Neural cell (in vitro differentiated cells): ENCODE results near the gene C1orf226. TPM values are rescaled to one million over a fixed set of nuclear protein-coding genes. Genes with fewer than 3 reads are reported as not detected.

Experiments used
- H2AFZ ChIP-seq: fragments of 200-600, 300-800 bp; sonication (generic), shearing (Covaris generic); 2 replicates; pipeline ENCODE4 v1.6.0; 2014; ENCODE audit warnings: low read depth, mild to moderate bottlenecking, antibody characterized with exemption, low read length, moderate library complexity
- H3F3A ChIP-seq: fragments of 200-600 bp; shearing (Covaris generic); 2 replicates; pipeline ENCODE4 v1.6.1; 2016; ENCODE audit warnings: mild to moderate bottlenecking, moderate library complexity, mixed read lengths, antibody characterized with exemption, low read length; ENCODE audit not compliant: insufficient read depth, poor library complexity, severe bottlenecking
- H3K27ac ChIP-seq: fragments of 200-600, 300-800 bp; sonication (generic), shearing (Covaris generic); 2 replicates; pipeline ENCODE4 v1.5.1; 2014; ENCODE audit warnings: mild to moderate bottlenecking, low read length, moderate library complexity
- H3K27me3 ChIP-seq: fragments of 300-800, 200-600 bp; sonication (generic), shearing (Covaris generic); 2 replicates; pipeline ENCODE4 v1.6.0; 2014; ENCODE audit warnings: mild to moderate bottlenecking, low read depth, low read length, moderate library complexity; ENCODE audit not compliant: insufficient read depth
- H3K36me3 ChIP-seq: fragments of 300-800, 200-600 bp; sonication (generic), shearing (Covaris generic); 2 replicates; pipeline ENCODE4 v1.5.1; 2014; ENCODE audit warnings: mild to moderate bottlenecking, antibody characterized with exemption, low read length, moderate library complexity; ENCODE audit not compliant: insufficient read depth
- H3K4me2 ChIP-seq: fragments of 300-800, 200-600 bp; sonication (generic), shearing (Covaris generic); 2 replicates; pipeline ENCODE4 v1.6.0; 2014; ENCODE audit warnings: mild to moderate bottlenecking, low read length
- H3K4me3 ChIP-seq: fragments of 300-800, 200-600 bp; sonication (generic), shearing (Covaris generic); 2 replicates; pipeline ENCODE4 v1.5.1; 2014; ENCODE audit warnings: mild to moderate bottlenecking, low read length, moderate library complexity
- H3K79me2 ChIP-seq: fragments of 200-600 bp; shearing (Covaris generic); replicated peaks from 2 replicates; pipeline ENCODE4 v1.6.0; 2014; ENCODE audit warnings: mild to moderate bottlenecking, low read length, moderate library complexity; ENCODE audit not compliant: insufficient read depth
- H3K9ac ChIP-seq: fragments of 300-800, 200-600 bp; sonication (generic), shearing (Covaris generic); 2 replicates; pipeline ENCODE4 v1.6.1; 2016; ENCODE audit warnings: mild to moderate bottlenecking, low read length, mixed read lengths
- H3K9me2 ChIP-seq: fragments of 200-600 bp; shearing (Covaris generic); 2 replicates; pipeline ENCODE4 v1.6.1; 2016; ENCODE audit warnings: mild to moderate bottlenecking, low read length, mixed read lengths; ENCODE audit not compliant: insufficient read depth
- H3K9me3 ChIP-seq: fragments of 200-600, 300-800 bp; sonication (generic), shearing (Covaris generic); 2 replicates; pipeline ENCODE4 v1.6.1; 2016; ENCODE audit warnings: mild to moderate bottlenecking, mixed run types, low read length, moderate library complexity, mixed read lengths
- H4K20me1 ChIP-seq: fragments of 200-600 bp; shearing (Covaris generic); 2 replicates; pipeline ENCODE4 v1.6.1; 2016; ENCODE audit warnings: mild to moderate bottlenecking, mixed run types; ENCODE audit not compliant: insufficient read depth
- CTCF ChIP-seq: fragments of 450-650 bp; IDR thresholded peaks from 2 replicates; pipeline ENCODE4 v1.5.1; 2014; ENCODE audit warnings: antibody characterized with exemption, mild to moderate bottlenecking, moderate library complexity; ENCODE audit not compliant: poor library complexity, severe bottlenecking
- EP300 ChIP-seq: fragments of 450-650 bp; conservative IDR thresholded peaks from 2 replicates; pipeline ENCODE4 v1.6.1; 2014; ENCODE audit warnings: antibody characterized with exemption, mild to moderate bottlenecking, moderate library complexity; ENCODE audit not compliant: poor library complexity, severe bottlenecking
- EZH2 ChIP-seq: fragments of 200-600, 300-800 bp; shearing (Covaris generic), sonication (generic); IDR thresholded peaks from 2 replicates; pipeline ENCODE4 v1.6.1; 2014; ENCODE audit warnings: antibody characterized with exemption, low read length, borderline replicate concordance, mild to moderate bottlenecking; ENCODE audit not compliant: insufficient read depth, poor library complexity, severe bottlenecking
- MXI1 ChIP-seq: fragments of 450-650 bp; conservative IDR thresholded peaks from 2 replicates; pipeline ENCODE4 v1.6.1; 2014; ENCODE audit warnings: antibody characterized with exemption, mild to moderate bottlenecking; ENCODE audit not compliant: poor library complexity, severe bottlenecking
- POLR2AphosphoS5 ChIP-seq: IDR thresholded peaks from 2 replicates; pipeline ENCODE4 v1.6.1; 2012
- RAD21 ChIP-seq: fragments of 450-650 bp; conservative IDR thresholded peaks from 2 replicates; pipeline ENCODE4 v1.6.1; 2014; ENCODE audit warnings: antibody characterized with exemption, mild to moderate bottlenecking, moderate library complexity
- SMC3 ChIP-seq: fragments of 450-650 bp; conservative IDR thresholded peaks from 2 replicates; pipeline ENCODE4 v1.6.1; 2014; ENCODE audit warnings: antibody characterized with exemption, mild to moderate bottlenecking, moderate library complexity; ENCODE audit not compliant: poor library complexity
- TAF1 ChIP-seq: IDR thresholded peaks from 2 replicates; pipeline ENCODE4 v1.6.1; 2012; ENCODE audit warnings: low read depth
- polyA plus RNA-seq: library from polyadenylated mRNA; depleted of rRNA; stranded (reverse); fragments of >200 nt; gene quantifications from 2 replicates; pipeline ENCODE4 v1.2.3, GENCODE V29; 2014
- TF ChIP-seq, protein P1 (sequence below): IDR thresholded peaks from 2 replicates; pipeline ENCODE4 v1.6.1; 2012; ENCODE audit warnings: borderline replicate concordance

Gene C1orf226
- polyA plus RNA-seq, 1 donor from 2014 or later: 6.7 TPM

GRCh38 chr1:162386292-162387225 lies 5.0 kb downstream of the C1orf226 start:
- TF ChIP-seq EP300: no peak
- TF ChIP-seq EZH2: no peak
- TF ChIP-seq, protein P1, sequence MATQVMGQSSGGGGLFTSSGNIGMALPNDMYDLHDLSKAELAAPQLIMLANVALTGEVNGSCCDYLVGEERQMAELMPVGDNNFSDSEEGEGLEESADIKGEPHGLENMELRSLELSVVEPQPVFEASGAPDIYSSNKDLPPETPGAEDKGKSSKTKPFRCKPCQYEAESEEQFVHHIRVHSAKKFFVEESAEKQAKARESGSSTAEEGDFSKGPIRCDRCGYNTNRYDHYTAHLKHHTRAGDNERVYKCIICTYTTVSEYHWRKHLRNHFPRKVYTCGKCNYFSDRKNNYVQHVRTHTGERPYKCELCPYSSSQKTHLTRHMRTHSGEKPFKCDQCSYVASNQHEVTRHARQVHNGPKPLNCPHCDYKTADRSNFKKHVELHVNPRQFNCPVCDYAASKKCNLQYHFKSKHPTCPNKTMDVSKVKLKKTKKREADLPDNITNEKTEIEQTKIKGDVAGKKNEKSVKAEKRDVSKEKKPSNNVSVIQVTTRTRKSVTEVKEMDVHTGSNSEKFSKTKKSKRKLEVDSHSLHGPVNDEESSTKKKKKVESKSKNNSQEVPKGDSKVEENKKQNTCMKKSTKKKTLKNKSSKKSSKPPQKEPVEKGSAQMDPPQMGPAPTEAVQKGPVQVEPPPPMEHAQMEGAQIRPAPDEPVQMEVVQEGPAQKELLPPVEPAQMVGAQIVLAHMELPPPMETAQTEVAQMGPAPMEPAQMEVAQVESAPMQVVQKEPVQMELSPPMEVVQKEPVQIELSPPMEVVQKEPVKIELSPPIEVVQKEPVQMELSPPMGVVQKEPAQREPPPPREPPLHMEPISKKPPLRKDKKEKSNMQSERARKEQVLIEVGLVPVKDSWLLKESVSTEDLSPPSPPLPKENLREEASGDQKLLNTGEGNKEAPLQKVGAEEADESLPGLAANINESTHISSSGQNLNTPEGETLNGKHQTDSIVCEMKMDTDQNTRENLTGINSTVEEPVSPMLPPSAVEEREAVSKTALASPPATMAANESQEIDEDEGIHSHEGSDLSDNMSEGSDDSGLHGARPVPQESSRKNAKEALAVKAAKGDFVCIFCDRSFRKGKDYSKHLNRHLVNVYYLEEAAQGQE: no peak
- TF ChIP-seq TAF1: no peak
- TF ChIP-seq SMC3: no peak
- no peak for TF ChIP-seq POLR2AphosphoS5
- no peak for TF ChIP-seq RAD21
- no peak for TF ChIP-seq CTCF
- TF ChIP-seq MXI1: no peak
- Histone ChIP-seq H3K27me3 (no peaks in the 10 kb centered on the region), H3K4me2 (no peak overlapping the region), H3K9ac (no peak overlapping the region), H3K27ac (no peak overlapping the region), H3K4me3 (no peak overlapping the region), H3K79me2 (no peaks in the 10 kb centered on the region), H2AFZ (no peak overlapping the region), H3K9me3 (no peaks in the 10 kb centered on the region), H3K9me2 (no peaks in the 10 kb centered on the region), H3F3A (no peaks in the 10 kb centered on the region), H4K20me1 (no peaks in the 10 kb centered on the region), H3K36me3 (peaks cover 8% of the 10 kb centered on the region)

DNA sequence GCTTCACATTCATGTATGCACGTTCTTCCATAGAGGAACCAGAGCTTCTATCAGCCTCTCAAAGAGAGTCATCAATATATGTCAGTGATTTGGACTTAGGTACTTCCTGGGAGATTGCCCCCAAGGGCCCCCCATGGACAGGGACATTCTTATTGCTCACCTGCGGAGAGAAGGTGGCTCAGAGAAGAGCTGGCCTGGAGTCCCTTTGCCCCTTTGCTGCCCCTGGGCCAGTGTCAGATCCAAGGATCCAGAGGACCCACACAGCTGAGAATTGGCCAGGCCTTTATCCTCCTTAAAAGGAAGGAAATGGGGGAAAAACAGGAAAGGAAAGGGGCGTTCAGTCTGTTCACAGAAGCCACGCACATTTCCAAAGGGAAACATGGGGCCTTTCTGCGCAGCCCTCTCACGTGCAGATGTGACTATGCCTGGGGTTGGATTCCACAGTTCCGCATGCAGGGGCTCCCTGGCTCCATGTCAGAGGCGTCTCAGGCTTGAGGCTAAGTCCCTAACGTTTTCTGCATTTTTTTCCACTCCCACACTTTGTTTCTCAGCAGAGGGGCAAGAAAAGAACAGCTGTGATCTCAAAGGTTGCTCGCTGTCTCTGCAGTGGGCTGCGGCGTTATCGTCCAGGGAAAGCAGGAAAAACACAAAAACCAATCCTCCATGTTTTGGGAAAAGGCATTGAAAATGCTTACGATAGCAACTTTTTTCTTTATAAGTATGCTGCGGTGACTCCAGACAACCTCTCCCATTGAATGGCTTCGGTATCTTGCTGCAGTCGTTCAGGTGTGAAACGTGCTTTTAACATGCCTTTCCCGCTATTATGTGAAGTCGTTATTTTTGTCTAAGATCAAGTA lies 5.9 kb downstream of the C1orf226 start:
- no peaks in the 10 kb centered on the region for H3K27me3 ChIP-seq
- H3K4me3 ChIP-seq: no peak overlapping the region
- H3K36me3 ChIP-seq: peaks cover 8% of the 10 kb centered on the region
- no peak overlapping the region for H2AFZ ChIP-seq
- no peak for TF ChIP-seq EZH2
- no peak for TF ChIP-seq POLR2AphosphoS5
- TF ChIP-seq, protein P1: no peak
- TF ChIP-seq EP300: no peak
- no peak for TF ChIP-seq SMC3
- TF ChIP-seq CTCF: no peak
- TF ChIP-seq RAD21: no peak
- TF ChIP-seq TAF1: no peak
- no peak for TF ChIP-seq MXI1
- H3K9me3 ChIP-seq: no peaks in the 10 kb centered on the region
- no peaks in the 10 kb centered on the region for H3K9me2 ChIP-seq
- H3K27ac ChIP-seq: no peak overlapping the region
- peaks cover 3% of the 10 kb centered on the region for H3F3A ChIP-seq
- H3K79me2 ChIP-seq: no peaks in the 10 kb centered on the region
- no peaks in the 10 kb centered on the region for H4K20me1 ChIP-seq
- no peak overlapping the region for H3K4me2 ChIP-seq
- H3K9ac ChIP-seq: no peak overlapping the region
